Hepatocyte (in vitro differentiated cells): ENCODE results near the gene PCNP. TPM values are rescaled to one million over a fixed set of nuclear protein-coding genes. Genes with fewer than 3 reads are reported as not detected.
"Not testable (repeated sequence)": the region's sequence is repeated elsewhere in the genome, so short reads cannot be mapped to it uniquely, and the experiment has no call there.

Experiments used
- DNase-seq: peaks from one replicate; pipeline ENCODE4 v3.0.0-alpha.2; 2016; ENCODE audit warnings: low spot score
- H2AFZ ChIP-seq: fragments of 200-600 bp; sonication (generic); 2 replicates; pipeline ENCODE4 v1.6.0; 2016; ENCODE audit warnings: antibody characterized with exemption, mild to moderate bottlenecking
- H3K27ac ChIP-seq: fragments of 200-600 bp; sonication (generic); 2 replicates; pipeline ENCODE4 v1.5.1; 2016; ENCODE audit warnings: mild to moderate bottlenecking
- H3K27me3 ChIP-seq: fragments of 200-600 bp; sonication (generic); 2 replicates; pipeline ENCODE4 v1.6.1; 2016
- H3K36me3 ChIP-seq: fragments of 200-600 bp; sonication (generic); replicated peaks from 2 replicates; pipeline ENCODE4 v1.5.1; 2016; ENCODE audit warnings: low read depth; ENCODE audit not compliant: insufficient read depth
- H3K4me1 ChIP-seq: fragments of 200-600 bp; sonication (generic); 2 replicates; pipeline ENCODE4 v1.5.1; 2016; ENCODE audit warnings: mild to moderate bottlenecking, moderate library complexity; ENCODE audit not compliant: insufficient read depth
- H3K4me2 ChIP-seq: fragments of 200-600 bp; sonication (generic); 2 replicates; pipeline ENCODE4 v1.6.0; 2016
- H3K4me3 ChIP-seq: fragments of 200-600 bp; sonication (generic); 2 replicates; pipeline ENCODE4 v1.5.1; 2016; ENCODE audit warnings: mild to moderate bottlenecking
- H3K79me2 ChIP-seq: fragments of 200-600 bp; sonication (generic); 2 replicates; pipeline ENCODE4 v1.6.0; 2017; ENCODE audit warnings: mild to moderate bottlenecking
- H3K9me2 ChIP-seq: fragments of 200-600 bp; sonication (generic); replicated peaks from 2 replicates; pipeline ENCODE4 v1.6.0; 2017; ENCODE audit warnings: mild to moderate bottlenecking; ENCODE audit not compliant: insufficient read depth
- H3K9me3 ChIP-seq: fragments of 200-600 bp; sonication (generic); 2 replicates; pipeline ENCODE4 v1.5.1; 2016; ENCODE audit warnings: low read depth, mild to moderate bottlenecking
- H4K20me1 ChIP-seq: fragments of 200-600 bp; sonication (generic); 2 replicates; pipeline ENCODE4 v1.6.0; 2016; ENCODE audit warnings: mild to moderate bottlenecking; ENCODE audit not compliant: insufficient read depth, poor library complexity, severe bottlenecking
- EZH2 ChIP-seq: fragments of 200-600 bp; sonication (generic); IDR thresholded peaks from 2 replicates; pipeline ENCODE4 v1.6.1; 2016; ENCODE audit warnings: antibody characterized with exemption, mild to moderate bottlenecking, borderline replicate concordance
- EZH2phosphoT487 ChIP-seq: fragments of 200-600 bp; sonication (generic); IDR thresholded peaks from one replicate; pipeline ENCODE4 v1.6.1; 2018; ENCODE audit warnings: antibody characterized with exemption, mild to moderate bottlenecking, low read depth, moderate library complexity; ENCODE audit not compliant: unreplicated experiment, severe bottlenecking
- WGBS: methylation state at CpG from one replicate; pipeline ENCODE4 v1.1.6; 2016; ENCODE audit warnings: low lambda C conversion rate; ENCODE audit errors: missing lambda C conversion rate; 5-methylcytosine and 5-hydroxymethylcytosine counted together
- polyA plus RNA-seq: library from polyadenylated mRNA; unstranded; fragments of >200 nt; fragmentation: Nextera tagmentation; extraction: Ambion mirVana; gene quantifications from 2 replicates; pipeline ENCODE4 v1.2.1, GENCODE V29; 2016
- total RNA-seq: library from RNA; depleted of rRNA; stranded (reverse); fragments of >200 nt; gene quantifications from 2 replicates; pipeline ENCODE4 v1.2.3, GENCODE V29; 2014
- TF ChIP-seq, protein P1 (sequence below): fragments of 200-600 bp; sonication (generic); IDR thresholded peaks from 2 replicates; pipeline ENCODE4 v1.5.1; 2016; ENCODE audit warnings: antibody characterized with exemption, mild to moderate bottlenecking; ENCODE audit not compliant: poor library complexity

The PCNP gene
- total and polyA plus RNA-seq, 2 experiments from 2014 or later: 86.4 to 133 TPM

- no peak for DNase-seq
- WGBS: 89% methylated on average over 2 of the region's 2 CpGs
Observed at GRCh38 chr3:101625879-101626278, 51.9 kb downstream of the PCNP start.

GRCh38 chr3:101629219-101629618 lies 55.2 kb downstream of the PCNP start:
- Histone ChIP-seq H3K4me2 (no peak overlapping the region), H3K4me1 (no peaks in the 10 kb centered on the region), H3K4me3 (no peak overlapping the region), H3K36me3 (no peaks in the 10 kb centered on the region), H3K27me3 (no peaks in the 10 kb centered on the region), H3K9me2 (no peaks in the 10 kb centered on the region), H4K20me1 (no peaks in the 10 kb centered on the region), H3K27ac (no peak overlapping the region), H3K9me3 (no peaks in the 10 kb centered on the region), H2AFZ (no peak overlapping the region), H3K79me2 (no peaks in the 10 kb centered on the region)
- TF ChIP-seq EZH2phosphoT487 (no peak), EZH2 (no peak)
- TF ChIP-seq, protein P1, sequence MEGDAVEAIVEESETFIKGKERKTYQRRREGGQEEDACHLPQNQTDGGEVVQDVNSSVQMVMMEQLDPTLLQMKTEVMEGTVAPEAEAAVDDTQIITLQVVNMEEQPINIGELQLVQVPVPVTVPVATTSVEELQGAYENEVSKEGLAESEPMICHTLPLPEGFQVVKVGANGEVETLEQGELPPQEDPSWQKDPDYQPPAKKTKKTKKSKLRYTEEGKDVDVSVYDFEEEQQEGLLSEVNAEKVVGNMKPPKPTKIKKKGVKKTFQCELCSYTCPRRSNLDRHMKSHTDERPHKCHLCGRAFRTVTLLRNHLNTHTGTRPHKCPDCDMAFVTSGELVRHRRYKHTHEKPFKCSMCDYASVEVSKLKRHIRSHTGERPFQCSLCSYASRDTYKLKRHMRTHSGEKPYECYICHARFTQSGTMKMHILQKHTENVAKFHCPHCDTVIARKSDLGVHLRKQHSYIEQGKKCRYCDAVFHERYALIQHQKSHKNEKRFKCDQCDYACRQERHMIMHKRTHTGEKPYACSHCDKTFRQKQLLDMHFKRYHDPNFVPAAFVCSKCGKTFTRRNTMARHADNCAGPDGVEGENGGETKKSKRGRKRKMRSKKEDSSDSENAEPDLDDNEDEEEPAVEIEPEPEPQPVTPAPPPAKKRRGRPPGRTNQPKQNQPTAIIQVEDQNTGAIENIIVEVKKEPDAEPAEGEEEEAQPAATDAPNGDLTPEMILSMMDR: no peak
- no peak for DNase-seq

More at GRCh38 chr3:101625879-101626278, 51.9 kb downstream of the PCNP start:
- no peaks in the 10 kb centered on the region for H3K4me1 ChIP-seq
- no peaks in the 10 kb centered on the region for H3K79me2 ChIP-seq
- no peaks in the 10 kb centered on the region for H3K9me2 ChIP-seq
- H4K20me1 ChIP-seq: no peaks in the 10 kb centered on the region
- no peaks in the 10 kb centered on the region for H3K27me3 ChIP-seq
- H3K27ac ChIP-seq: no peak overlapping the region
- no peak overlapping the region for H3K4me2 ChIP-seq
- TF ChIP-seq EZH2 (no peak), EZH2phosphoT487 (no peak)
- TF ChIP-seq, protein P1: no peak
- no peaks in the 10 kb centered on the region for H3K36me3 ChIP-seq
- no peak overlapping the region for H2AFZ ChIP-seq
- H3K9me3 ChIP-seq: no peaks in the 10 kb centered on the region
- no peak overlapping the region for H3K4me3 ChIP-seq

DNA sequence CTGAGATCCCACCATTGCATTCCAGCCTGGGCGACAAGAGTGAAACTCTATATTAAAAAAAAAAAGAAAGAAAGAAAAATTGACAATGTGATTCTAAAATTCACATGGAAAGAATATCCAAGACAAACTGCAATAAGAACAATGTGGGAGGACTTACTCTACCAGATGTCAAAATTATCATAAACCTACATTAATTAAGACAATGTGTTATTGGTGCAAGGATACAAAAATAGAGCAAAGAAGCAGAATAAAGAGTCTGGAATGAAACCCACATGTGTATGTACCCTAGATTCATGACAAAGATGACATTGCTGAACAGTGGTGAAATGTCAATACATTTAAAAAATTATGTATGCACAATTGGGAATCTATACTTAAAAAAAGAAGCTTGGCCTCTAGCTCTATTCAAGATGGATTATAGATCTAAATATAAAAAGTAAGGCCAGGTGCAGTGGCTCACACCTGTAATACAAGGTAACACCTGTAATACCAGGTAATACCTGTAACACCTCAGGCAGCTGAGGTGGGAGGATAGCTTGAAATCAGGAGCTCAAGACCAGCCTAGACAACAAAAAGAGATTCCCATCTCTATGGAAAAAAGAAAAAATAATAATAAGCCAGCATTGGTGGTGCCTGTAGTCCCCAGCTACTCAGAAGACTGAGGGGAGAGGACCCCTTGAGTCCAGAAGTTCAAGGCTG lies 57.3 kb downstream of the PCNP start:
- H3K4me1 ChIP-seq: no peaks in the 10 kb centered on the region
- H3K9me2 ChIP-seq: no peaks in the 10 kb centered on the region
- 91% methylated on average over 1 of the region's 1 CpG for WGBS
- no peaks in the 10 kb centered on the region for H3K36me3 ChIP-seq
- no peaks in the 10 kb centered on the region for H3K79me2 ChIP-seq
- no peak overlapping the region for H2AFZ ChIP-seq
- H3K27me3 ChIP-seq: no peaks in the 10 kb centered on the region
- no peak overlapping the region for H3K4me3 ChIP-seq
- no peak overlapping the region for H3K27ac ChIP-seq
- H4K20me1 ChIP-seq: no peaks in the 10 kb centered on the region
- TF ChIP-seq EZH2 (no peak), EZH2phosphoT487 (no peak)
- TF ChIP-seq, protein P1: no peak
- no peaks in the 10 kb centered on the region for H3K9me3 ChIP-seq
- no peak for DNase-seq
- no peak overlapping the region for H3K4me2 ChIP-seq

GRCh38 chr3:101631959-101632358 lies 58.0 kb downstream of the PCNP start:
- H3K4me1 ChIP-seq, DNase-seq, H3K27me3 ChIP-seq, H3K9me2 ChIP-seq, H3K79me2 ChIP-seq, H3K4me3 ChIP-seq, H3K27ac ChIP-seq, H4K20me1 ChIP-seq, H3K4me2 ChIP-seq, H2AFZ ChIP-seq, H3K36me3 ChIP-seq, H3K9me3 ChIP-seq: not testable (repeated sequence)
- WGBS: 65% methylated on average over 8 of the region's 8 CpGs
